Astrocyte (in vitro differentiated cells and primary cell): Measurements from ENCODE around the gene CLASP1. TPM values are rescaled to one million over a fixed set of nuclear protein-coding genes. Genes with fewer than 3 reads are reported as not detected.

ENCODE experiments used
- DNase-seq: peaks from one replicate; pipeline ENCODE4 v3.0.0-alpha.2; 2010; ENCODE audit warnings: low read depth
- FAIRE-seq: peaks from 2 replicates; lab custom pipeline; 2011; peaks lifted over from hg19 to GRCh38; lab: Jason Lieb, UNC
- H2AFZ ChIP-seq: 2 replicates; pipeline ENCODE4 v1.6.0; 2012; ENCODE audit warnings: low read depth, low read length, inconsistent platforms
- H3K27ac ChIP-seq: 2 replicates; pipeline ENCODE4 v1.5.1; 2011; ENCODE audit warnings: low read depth, low read length, inconsistent platforms
- H3K27me3 ChIP-seq: 2 replicates; pipeline ENCODE4 v1.6.0; 2011; ENCODE audit warnings: low read length, inconsistent platforms; ENCODE audit not compliant: insufficient read depth
- H3K36me3 ChIP-seq: 2 replicates; pipeline ENCODE4 v1.5.1; 2011; ENCODE audit warnings: low read length, inconsistent platforms; ENCODE audit not compliant: insufficient read depth
- H3K4me1 ChIP-seq: 2 replicates; pipeline ENCODE4 v1.5.1; 2011; ENCODE audit warnings: low read length, inconsistent platforms; ENCODE audit not compliant: insufficient read depth
- H3K4me2 ChIP-seq: 2 replicates; pipeline ENCODE4 v1.6.0; 2012; ENCODE audit warnings: low read length, inconsistent platforms
- H3K4me3 ChIP-seq: 2 replicates; pipeline ENCODE4 v1.5.1; 2011; ENCODE audit warnings: low read depth, mild to moderate bottlenecking, low read length, inconsistent platforms; ENCODE audit not compliant: insufficient read depth
- H3K79me2 ChIP-seq: 2 replicates; pipeline ENCODE4 v1.6.0; 2012; ENCODE audit warnings: mild to moderate bottlenecking, low read length, inconsistent platforms; ENCODE audit not compliant: insufficient read depth
- H3K9ac ChIP-seq: 2 replicates; pipeline ENCODE4 v1.6.0; 2012; ENCODE audit warnings: mild to moderate bottlenecking, low read length, inconsistent platforms
- H3K9me3 ChIP-seq: 2 replicates; pipeline ENCODE4 v1.5.1; 2012; ENCODE audit warnings: low read depth, mild to moderate bottlenecking, low read length, inconsistent platforms; ENCODE audit not compliant: insufficient read depth
- H4K20me1 ChIP-seq: 2 replicates; pipeline ENCODE4 v1.6.0; 2012; ENCODE audit warnings: low read length, inconsistent platforms; ENCODE audit not compliant: insufficient read depth
- H3K27ac Mint-ChIP-seq: one replicate; pipeline ENCODE4 v1.8.0; 2021; ENCODE audit warnings: mild to moderate bottlenecking, mixed read lengths; ENCODE audit not compliant: unreplicated experiment
- H3K27me3 Mint-ChIP-seq: one replicate; pipeline ENCODE4 v1.8.0; 2021; ENCODE audit warnings: low read depth, mixed read lengths; ENCODE audit not compliant: unreplicated experiment
- H3K36me3 Mint-ChIP-seq: one replicate; pipeline ENCODE4 v1.8.0; 2021; ENCODE audit warnings: low read depth, mixed read lengths; ENCODE audit not compliant: unreplicated experiment
- H3K4me1 Mint-ChIP-seq: one replicate; pipeline ENCODE4 v1.8.0; 2021; ENCODE audit warnings: low read depth, mixed read lengths; ENCODE audit not compliant: unreplicated experiment
- H3K4me3 Mint-ChIP-seq: one replicate; pipeline ENCODE4 v1.8.0; 2021; ENCODE audit warnings: mild to moderate bottlenecking, moderate library complexity, mixed read lengths; ENCODE audit not compliant: unreplicated experiment
- H3K9me3 Mint-ChIP-seq: one replicate; pipeline ENCODE4 v1.8.0; 2021; ENCODE audit warnings: mild to moderate bottlenecking, mixed read lengths; ENCODE audit not compliant: unreplicated experiment
- EZH2 ChIP-seq: IDR thresholded peaks from 2 replicates; pipeline ENCODE4 v1.6.1; 2012; ENCODE audit warnings: mild to moderate bottlenecking, low read length, inconsistent platforms; ENCODE audit not compliant: insufficient read depth
- total RNA-seq: library from RNA; stranded (reverse); gene quantifications from 2 replicates; pipeline ENCODE4 v1.2.1, GENCODE V29; 2021
- TF ChIP-seq, protein P1 (sequence below): IDR thresholded peaks from 2 replicates; pipeline ENCODE4 v1.5.1; 2011; ENCODE audit warnings: low read depth, mild to moderate bottlenecking, inconsistent platforms, low read length, moderate library complexity; ENCODE audit not compliant: insufficient read depth

The CLASP1 gene
- total RNA-seq, 1 donor from 2014 or later = 56.7 TPM

DNA sequence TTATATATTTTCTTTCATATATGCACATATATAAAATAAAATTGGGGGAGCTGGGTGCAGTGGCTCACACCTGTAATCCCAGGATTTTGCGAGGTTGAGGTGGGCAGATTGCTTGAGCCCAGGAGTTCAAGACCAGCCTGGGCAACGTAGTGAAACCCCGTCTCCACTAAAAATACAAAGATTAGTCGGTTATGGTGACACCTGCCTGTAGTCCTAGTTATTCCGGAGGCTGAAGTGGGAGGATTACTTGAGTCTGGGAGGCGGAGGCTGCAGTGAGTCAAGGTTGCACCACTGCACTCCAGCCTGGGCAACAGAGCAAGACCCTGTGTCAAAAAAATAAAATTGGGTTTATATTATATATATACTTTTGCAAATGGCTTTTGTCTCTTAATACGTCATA is 324.7 kb downstream of the CLASP1 start:
- FAIRE-seq (no peak), DNase-seq (no peak)
- H3K27me3 Mint-ChIP-seq = peaks cover 19% of the 10 kb centered on the region
- no peak overlapping the region for H3K4me2 ChIP-seq
- no peaks in the 10 kb centered on the region for H3K9me3 ChIP-seq
- no peak overlapping the region for H3K27ac Mint-ChIP-seq
- peaks cover 5% of the 10 kb centered on the region for H3K4me1 Mint-ChIP-seq
- H3K36me3 ChIP-seq = no peaks in the 10 kb centered on the region
- no peak overlapping the region for H3K27ac ChIP-seq
- no peak overlapping the region for H2AFZ ChIP-seq
- H3K9ac ChIP-seq = no peak overlapping the region
- peaks cover 4% of the 10 kb centered on the region for H3K36me3 Mint-ChIP-seq
- peaks cover 2% of the 10 kb centered on the region for H3K9me3 Mint-ChIP-seq
- no peaks in the 10 kb centered on the region for H3K79me2 ChIP-seq
- no peak overlapping the region for H3K4me3 Mint-ChIP-seq
- H3K4me3 ChIP-seq = no peak overlapping the region
- H3K27me3 ChIP-seq = peaks cover 10% of the 10 kb centered on the region
- TF ChIP-seq, protein P1, sequence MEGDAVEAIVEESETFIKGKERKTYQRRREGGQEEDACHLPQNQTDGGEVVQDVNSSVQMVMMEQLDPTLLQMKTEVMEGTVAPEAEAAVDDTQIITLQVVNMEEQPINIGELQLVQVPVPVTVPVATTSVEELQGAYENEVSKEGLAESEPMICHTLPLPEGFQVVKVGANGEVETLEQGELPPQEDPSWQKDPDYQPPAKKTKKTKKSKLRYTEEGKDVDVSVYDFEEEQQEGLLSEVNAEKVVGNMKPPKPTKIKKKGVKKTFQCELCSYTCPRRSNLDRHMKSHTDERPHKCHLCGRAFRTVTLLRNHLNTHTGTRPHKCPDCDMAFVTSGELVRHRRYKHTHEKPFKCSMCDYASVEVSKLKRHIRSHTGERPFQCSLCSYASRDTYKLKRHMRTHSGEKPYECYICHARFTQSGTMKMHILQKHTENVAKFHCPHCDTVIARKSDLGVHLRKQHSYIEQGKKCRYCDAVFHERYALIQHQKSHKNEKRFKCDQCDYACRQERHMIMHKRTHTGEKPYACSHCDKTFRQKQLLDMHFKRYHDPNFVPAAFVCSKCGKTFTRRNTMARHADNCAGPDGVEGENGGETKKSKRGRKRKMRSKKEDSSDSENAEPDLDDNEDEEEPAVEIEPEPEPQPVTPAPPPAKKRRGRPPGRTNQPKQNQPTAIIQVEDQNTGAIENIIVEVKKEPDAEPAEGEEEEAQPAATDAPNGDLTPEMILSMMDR = no peak
- TF ChIP-seq EZH2 = no peak
- H4K20me1 ChIP-seq = no peaks in the 10 kb centered on the region
- no peaks in the 10 kb centered on the region for H3K4me1 ChIP-seq

DNA sequence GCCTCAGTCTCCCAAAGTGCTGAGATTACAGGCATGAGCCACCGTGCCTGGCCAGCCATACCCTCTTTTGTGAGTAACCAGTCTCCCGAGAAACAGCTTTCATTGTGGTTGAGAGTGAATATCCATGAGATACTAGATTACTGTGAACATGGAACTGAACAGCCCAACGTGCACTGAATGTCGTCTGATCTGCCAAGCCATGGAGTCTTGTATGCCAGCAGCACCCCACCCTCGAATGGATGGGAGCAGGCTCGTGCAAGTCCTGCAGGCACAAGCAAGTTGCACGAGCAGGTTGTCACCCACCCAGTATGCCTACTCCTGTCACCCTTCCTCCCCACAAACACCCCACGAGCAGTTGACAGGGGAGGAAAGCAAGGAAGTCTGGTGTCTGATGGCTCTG is 327.8 kb downstream of the CLASP1 start:
- H3K36me3 ChIP-seq = no peaks in the 10 kb centered on the region
- DNase-seq = no peak
- H3K4me1 ChIP-seq = no peaks in the 10 kb centered on the region
- TF ChIP-seq, protein P1 = no peak
- no peak for TF ChIP-seq EZH2
- H3K27me3 ChIP-seq = peaks cover 7% of the 10 kb centered on the region
- H4K20me1 ChIP-seq = no peaks in the 10 kb centered on the region
- H3K4me3 ChIP-seq = no peak overlapping the region
- Mint-ChIP-seq H3K4me1 (peaks cover 5% of the 10 kb centered on the region), H3K9me3 (peaks cover 2% of the 10 kb centered on the region), H3K4me3 (no peak overlapping the region), H3K27me3 (peaks cover 13% of the 10 kb centered on the region), H3K27ac (no peak overlapping the region), H3K36me3 (peaks cover 4% of the 10 kb centered on the region)
- no peaks in the 10 kb centered on the region for H3K9me3 ChIP-seq
- no peak overlapping the region for H3K4me2 ChIP-seq
- no peak for FAIRE-seq
- H3K27ac ChIP-seq = no peak overlapping the region
- H3K9ac ChIP-seq = no peak overlapping the region
- no peaks in the 10 kb centered on the region for H3K79me2 ChIP-seq
- H2AFZ ChIP-seq = no peak overlapping the region

DNA sequence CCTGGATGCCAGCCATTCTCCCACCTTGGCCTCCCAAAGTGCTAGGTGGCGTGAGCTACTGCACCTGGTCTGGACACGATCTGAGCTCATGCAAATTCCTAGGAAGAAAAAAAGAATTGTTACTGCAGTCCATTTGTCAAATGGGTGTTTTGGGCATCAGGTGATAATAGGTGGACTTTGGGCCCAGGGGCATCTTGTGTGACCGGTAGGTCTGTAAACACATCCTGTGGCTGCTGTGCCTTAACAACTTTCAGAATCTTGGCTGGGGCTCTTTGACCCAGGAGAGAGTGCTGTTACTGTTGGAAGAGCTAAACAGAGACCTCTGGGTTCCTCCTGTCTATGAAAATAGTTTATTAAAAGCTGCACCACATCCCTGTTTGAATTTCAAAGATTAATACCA is 329.3 kb downstream of the CLASP1 start:
- no peak for TF ChIP-seq EZH2
- TF ChIP-seq, protein P1 = no peak
- Mint-ChIP-seq H3K36me3 (no peaks in the 10 kb centered on the region), H3K27ac (no peak overlapping the region), H3K9me3 (peaks cover 2% of the 10 kb centered on the region), H3K27me3 (peaks cover 13% of the 10 kb centered on the region), H3K4me1 (peaks cover 5% of the 10 kb centered on the region), H3K4me3 (no peak overlapping the region)
- H4K20me1 ChIP-seq = no peaks in the 10 kb centered on the region
- no peak overlapping the region for H2AFZ ChIP-seq
- H3K27me3 ChIP-seq = peaks cover 7% of the 10 kb centered on the region
- no peaks in the 10 kb centered on the region for H3K36me3 ChIP-seq
- no peak overlapping the region for H3K9ac ChIP-seq
- H3K4me3 ChIP-seq = no peak overlapping the region
- DNase-seq (no peak), FAIRE-seq (no peak)
- H3K4me2 ChIP-seq = no peak overlapping the region
- H3K9me3 ChIP-seq = no peaks in the 10 kb centered on the region
- H3K4me1 ChIP-seq = no peaks in the 10 kb centered on the region
- no peak overlapping the region for H3K27ac ChIP-seq
- no peaks in the 10 kb centered on the region for H3K79me2 ChIP-seq
